ENCODE measurements around the gene GRIP2.

The GRIP2 gene

GRCh38 chr3:14489641-14490040 lies 50.5 kb downstream of the GRIP2 start:
- Histone ChIP-seq H3K36me3 (replicated peaks) (peaks cover 9% of the 10 kb centered on the region), H3K4me3 (ENCODE audit: low read depth, low read length) (no peak overlapping the region), H3K27ac (no peak overlapping the region), H3K27me3 (replicated peaks) (no peaks in the 10 kb centered on the region)
- TF ChIP-seq, protein P1, sequence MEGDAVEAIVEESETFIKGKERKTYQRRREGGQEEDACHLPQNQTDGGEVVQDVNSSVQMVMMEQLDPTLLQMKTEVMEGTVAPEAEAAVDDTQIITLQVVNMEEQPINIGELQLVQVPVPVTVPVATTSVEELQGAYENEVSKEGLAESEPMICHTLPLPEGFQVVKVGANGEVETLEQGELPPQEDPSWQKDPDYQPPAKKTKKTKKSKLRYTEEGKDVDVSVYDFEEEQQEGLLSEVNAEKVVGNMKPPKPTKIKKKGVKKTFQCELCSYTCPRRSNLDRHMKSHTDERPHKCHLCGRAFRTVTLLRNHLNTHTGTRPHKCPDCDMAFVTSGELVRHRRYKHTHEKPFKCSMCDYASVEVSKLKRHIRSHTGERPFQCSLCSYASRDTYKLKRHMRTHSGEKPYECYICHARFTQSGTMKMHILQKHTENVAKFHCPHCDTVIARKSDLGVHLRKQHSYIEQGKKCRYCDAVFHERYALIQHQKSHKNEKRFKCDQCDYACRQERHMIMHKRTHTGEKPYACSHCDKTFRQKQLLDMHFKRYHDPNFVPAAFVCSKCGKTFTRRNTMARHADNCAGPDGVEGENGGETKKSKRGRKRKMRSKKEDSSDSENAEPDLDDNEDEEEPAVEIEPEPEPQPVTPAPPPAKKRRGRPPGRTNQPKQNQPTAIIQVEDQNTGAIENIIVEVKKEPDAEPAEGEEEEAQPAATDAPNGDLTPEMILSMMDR (IDR thresholded peaks at IDR 0.05; ENCODE audit: low read depth, low read length, missing control alignments) = no peak
- DNase-seq = no peak
- in situ Hi-C loops (cut with HindIII; ENCODE audit: low pct_ligation_motif_present, low sequenced_read_pairs) = no loop called here

GRCh38 chr3:14488286-14489041 lies 51.7 kb downstream of the GRIP2 start:
- in situ Hi-C loops (cut with HindIII; ENCODE audit: low pct_ligation_motif_present, low sequenced_read_pairs) = no loop called here
- no peak for DNase-seq
- TF ChIP-seq, protein P1 (IDR thresholded peaks at IDR 0.05; ENCODE audit: low read depth, low read length, missing control alignments) = no peak
- Histone ChIP-seq H3K27ac (no peak overlapping the region), H3K27me3 (replicated peaks) (no peaks in the 10 kb centered on the region), H3K4me3 (ENCODE audit: low read depth, low read length) (no peak overlapping the region), H3K36me3 (replicated peaks) (peaks cover 13% of the 10 kb centered on the region)

GRCh38 chr3:14487821-14488220 lies 52.3 kb downstream of the GRIP2 start:
- TF ChIP-seq, protein P1 (IDR thresholded peaks at IDR 0.05; ENCODE audit: low read depth, low read length, missing control alignments) = no peak
- no peak for DNase-seq
- no peaks in the 10 kb centered on the region for H3K27me3 ChIP-seq (replicated peaks)
- in situ Hi-C loops (cut with HindIII; ENCODE audit: low pct_ligation_motif_present, low sequenced_read_pairs) = no loop called here
- peaks cover 17% of the 10 kb centered on the region for H3K36me3 ChIP-seq (replicated peaks)
- no peak overlapping the region for H3K4me3 ChIP-seq (ENCODE audit: low read depth, low read length)
- no peak overlapping the region for H3K27ac ChIP-seq

DNA sequence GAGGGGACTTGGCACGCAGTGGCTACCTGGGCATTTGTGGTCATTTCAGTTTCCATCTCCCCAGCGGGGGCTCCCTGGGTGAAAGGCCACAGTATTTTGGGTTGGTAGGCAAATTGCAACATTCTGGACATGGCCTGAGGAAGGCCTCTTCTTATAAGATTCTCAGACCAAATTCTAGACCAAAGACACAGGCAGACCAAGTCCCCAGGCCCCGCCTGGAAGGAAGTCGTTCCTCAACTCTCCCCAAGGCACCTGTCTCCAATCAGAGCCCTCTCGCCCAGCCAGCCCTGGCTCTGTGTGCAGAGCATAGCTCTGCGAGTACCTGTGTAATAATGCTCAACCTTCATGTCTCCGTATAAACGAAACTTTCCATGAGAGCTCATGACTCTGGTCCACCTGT lies 53.1 kb downstream of the GRIP2 start:
- TF ChIP-seq, protein P1 (IDR thresholded peaks at IDR 0.05; ENCODE audit: low read depth, low read length, missing control alignments) = no peak
- in situ Hi-C loops (cut with HindIII; ENCODE audit: low pct_ligation_motif_present, low sequenced_read_pairs) = no loop called here
- H3K27ac ChIP-seq = no peak overlapping the region
- DNase-seq = no peak
- no peaks in the 10 kb centered on the region for H3K27me3 ChIP-seq (replicated peaks)
- H3K4me3 ChIP-seq (ENCODE audit: low read depth, low read length) = no peak overlapping the region
- H3K36me3 ChIP-seq (replicated peaks) = peaks cover 24% of the 10 kb centered on the region

DNA sequence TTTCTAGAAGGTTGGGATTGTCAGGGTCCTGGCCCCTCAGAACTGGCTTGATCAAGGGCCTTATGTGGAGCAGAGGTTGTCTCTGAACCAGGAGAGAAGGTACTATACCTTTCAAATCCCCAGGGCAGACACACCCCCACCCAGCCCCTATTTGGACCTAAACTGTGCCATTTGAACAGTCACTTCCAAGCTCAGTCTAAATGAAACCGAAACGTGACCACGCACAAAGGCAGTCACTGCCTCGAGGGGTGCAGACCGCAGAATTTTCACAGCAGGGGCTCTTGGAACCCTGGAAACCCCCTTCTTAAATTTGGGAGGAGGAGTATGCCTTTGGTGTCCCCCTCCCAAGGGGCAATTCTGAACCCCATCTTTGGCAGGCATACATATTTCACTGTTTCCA lies 53.7 kb downstream of the GRIP2 start:
- DNase-seq = no peak
- H3K4me3 ChIP-seq (ENCODE audit: low read depth, low read length) = no peak overlapping the region
- in situ Hi-C loops (cut with HindIII; ENCODE audit: low pct_ligation_motif_present, low sequenced_read_pairs) = no loop called here
- TF ChIP-seq, protein P1 (IDR thresholded peaks at IDR 0.05; ENCODE audit: low read depth, low read length, missing control alignments) = no peak
- peaks cover 30% of the 10 kb centered on the region for H3K36me3 ChIP-seq (replicated peaks)
- H3K27ac ChIP-seq = no peak overlapping the region
- H3K27me3 ChIP-seq (replicated peaks) = no peaks in the 10 kb centered on the region

DNA sequence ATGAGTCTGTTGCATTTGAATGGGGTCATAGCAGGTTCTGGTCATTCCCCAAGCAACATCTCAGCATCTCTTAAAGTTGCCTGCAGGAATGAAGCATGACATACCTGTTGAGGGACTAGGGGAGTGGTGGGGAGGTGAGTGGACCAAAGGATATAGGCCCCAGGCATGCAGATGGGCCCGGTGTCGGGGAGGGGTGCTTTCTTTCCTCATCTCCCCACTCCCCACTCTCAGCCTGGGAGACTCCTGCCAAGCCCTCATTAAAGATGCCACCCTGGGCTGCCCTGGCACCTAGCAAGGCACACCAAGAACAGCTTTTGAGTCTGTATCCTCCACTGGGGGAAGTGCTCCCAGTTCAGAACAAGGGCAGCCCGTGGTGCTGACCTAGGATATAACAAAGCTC lies 54.2 kb downstream of the GRIP2 start:
- no peak for DNase-seq
- no peaks in the 10 kb centered on the region for H3K27me3 ChIP-seq (replicated peaks)
- TF ChIP-seq, protein P1 (IDR thresholded peaks at IDR 0.05; ENCODE audit: low read depth, low read length, missing control alignments) = no peak
- in situ Hi-C loops (cut with HindIII; ENCODE audit: low pct_ligation_motif_present, low sequenced_read_pairs) = no loop called here
- H3K4me3 ChIP-seq (ENCODE audit: low read depth, low read length) = no peak overlapping the region
- H3K27ac ChIP-seq = no peak overlapping the region
- H3K36me3 ChIP-seq (replicated peaks) = peaks cover 30% of the 10 kb centered on the region
